Hematopoietic multipotent progenitor cell treated with erythropoietin and hydrocortisone succinate and interleukin-3 and kit ligand, for 4 days (in vitro differentiated cells): Measurements from ENCODE around the gene TNNT3.
A peak's percentile ranks its signal among the peaks of the same experiment; 100 is the strongest.
"Not testable (repeated sequence)": the region's sequence is repeated elsewhere in the genome, so short reads cannot be mapped to it uniquely, and the experiment has no call there.

ENCODE experiments used
- DNase-seq: peaks from one replicate; pipeline ENCODE4 v3.0.0-alpha.2; 2015

Gene TNNT3

GRCh38 chr11:1935156-1936071, 15.9 kb downstream of the TNNT3 start:
- no peak for DNase-seq

GRCh38 chr11:1936072-1936780, 16.7 kb downstream of the TNNT3 start:
- DNase-seq = no peak

- no peak for DNase-seq
These were observed 17.5 kb downstream of the TNNT3 start for GRCh38 chr11:1936781-1937615.

- DNase-seq = no peak
These were observed 18.3 kb downstream of the TNNT3 start for GRCh38 chr11:1937616-1938342.

GRCh38 chr11:1938343-1939005, 19.0 kb downstream of the TNNT3 start:
- no peak for DNase-seq

- peak; percentile 60 for DNase-seq
These were observed 19.6 kb downstream of the TNNT3 start for GRCh38 chr11:1939006-1939625.

GRCh38 chr11:1939788-1940187, 20.3 kb downstream of the TNNT3 start:
- not testable (repeated sequence) for DNase-seq

- no peak for DNase-seq
These were observed 23.2 kb downstream of the TNNT3 start for GRCh38 chr11:1942558-1943260.

GRCh38 chr11:1943576-1943975, 24.1 kb downstream of the TNNT3 start:
- no peak for DNase-seq

- peak; percentile 39 for DNase-seq
These were observed 24.5 kb downstream of the TNNT3 start for GRCh38 chr11:1943977-1944376.

GRCh38 chr11:1946812-1947484, 27.4 kb downstream of the TNNT3 start, which contains the start of gene MRPL23:
Gene MRPL23, plus strand, starts transcription at chr11:1947332. Its CDS starts 31 bp downstream, at chr11:1947363.
- no peak for DNase-seq

GRCh38 chr11:1947592-1948237, 28.2 kb downstream of the TNNT3 start:
- DNase-seq = no peak

- DNase-seq = no peak
These were observed 28.9 kb downstream of the TNNT3 start for GRCh38 chr11:1948389-1948788.

GRCh38 chr11:1949302-1949701, 29.8 kb downstream of the TNNT3 start:
- no peak for DNase-seq

- DNase-seq = no peak
These were observed 30.4 kb downstream of the TNNT3 start for GRCh38 chr11:1949922-1950321.

GRCh38 chr11:1952806-1953482, 33.4 kb downstream of the TNNT3 start:
- no peak for DNase-seq

- DNase-seq = no peak
These were observed 34.2 kb downstream of the TNNT3 start for GRCh38 chr11:1953489-1954266.

- no peak for DNase-seq
These were observed 38.9 kb downstream of the TNNT3 start for GRCh38 chr11:1958367-1958766.
